Fibroblast of skin of scalp (primary cell): Measurements from ENCODE around the gene DOK5.

Experiments used
- DNase-seq: peaks from one replicate; pipeline ENCODE4 v3.0.0-alpha.2; 2013

The DOK5 gene

DNA sequence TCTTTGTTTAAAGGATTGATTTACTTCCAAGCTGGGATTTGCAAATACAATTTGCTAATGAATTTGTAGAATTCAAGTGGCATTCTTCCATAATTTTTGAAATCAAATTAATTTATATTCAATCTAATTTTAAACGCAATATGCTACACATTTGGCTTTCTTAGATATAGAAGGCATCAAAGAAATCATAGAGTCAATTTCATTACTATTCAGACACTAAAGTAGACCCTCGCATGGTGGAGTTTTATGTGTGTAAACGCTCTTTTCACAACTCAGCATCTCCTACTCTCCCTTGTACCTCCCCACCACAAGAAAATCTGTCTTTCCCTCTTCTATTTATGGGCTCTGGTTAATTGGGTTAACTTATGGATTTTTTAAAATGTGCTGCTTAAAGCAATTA, 144.3 kb downstream of the DOK5 start:
- no peak for DNase-seq

DNA sequence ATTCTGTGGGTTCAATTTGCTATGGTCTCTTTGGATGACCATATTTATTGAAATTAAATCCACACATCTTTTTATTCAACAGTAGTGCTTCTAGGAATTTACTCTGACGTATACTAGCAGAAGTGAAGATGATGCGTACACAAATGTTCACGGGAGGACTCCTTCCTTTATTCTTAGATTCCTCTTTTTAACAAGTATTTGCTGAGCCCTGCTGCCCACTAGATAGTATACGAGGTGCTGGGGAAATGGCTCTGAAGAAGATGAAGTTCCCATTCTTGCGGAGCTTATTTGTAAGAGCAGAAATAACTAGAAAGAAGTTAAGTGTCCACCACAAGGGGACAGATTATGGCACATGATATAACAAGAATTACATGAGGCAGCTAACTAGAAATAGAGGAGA, 145.2 kb downstream of the DOK5 start:
- DNase-seq = no peak

DNA sequence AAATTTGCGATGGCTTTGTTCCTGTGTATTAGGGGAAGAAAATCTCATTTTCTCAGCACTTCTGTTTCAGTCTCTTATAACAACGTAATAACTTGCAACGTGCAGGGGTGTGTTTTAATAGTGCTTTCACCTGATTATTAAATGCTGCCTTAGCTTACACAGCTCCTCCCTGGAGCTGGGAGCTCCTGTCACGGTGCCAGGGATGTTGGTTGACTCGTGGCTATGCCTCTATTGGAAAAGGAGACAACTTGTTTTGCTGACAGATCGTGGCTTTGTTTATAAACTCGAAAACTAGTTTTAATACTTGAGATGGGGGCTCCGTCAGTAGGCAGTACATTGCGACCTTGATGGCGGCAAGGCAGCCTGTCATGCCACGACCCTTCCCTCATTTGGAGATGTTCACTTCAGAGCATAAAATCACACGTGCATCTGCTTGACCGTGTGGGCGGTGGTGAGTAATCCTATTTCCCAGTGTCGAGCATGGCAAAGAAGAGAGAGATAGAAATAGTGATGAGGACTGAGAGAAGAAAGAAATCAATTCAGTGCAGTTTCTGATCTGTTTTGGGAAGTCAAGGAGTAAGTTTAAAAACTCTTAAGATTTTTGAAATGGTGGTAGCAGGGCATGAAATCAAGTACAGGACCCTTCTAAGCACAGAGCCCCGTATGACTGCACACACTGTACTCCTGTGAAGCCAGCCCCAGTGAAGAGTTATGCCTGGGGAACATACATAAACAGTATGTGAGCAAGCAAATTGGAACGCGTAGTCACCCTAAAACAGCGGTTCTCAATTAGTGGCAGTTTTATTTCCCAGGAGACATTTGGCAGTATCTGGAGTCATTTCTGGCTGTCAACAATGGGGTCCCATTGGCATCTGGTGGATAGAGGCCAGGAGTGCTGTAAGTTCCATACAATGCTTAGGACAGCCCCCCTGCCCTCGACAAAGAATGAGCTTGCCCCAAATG, 147.2 kb downstream of the DOK5 start:
- DNase-seq = peak; percentile 87

DNA sequence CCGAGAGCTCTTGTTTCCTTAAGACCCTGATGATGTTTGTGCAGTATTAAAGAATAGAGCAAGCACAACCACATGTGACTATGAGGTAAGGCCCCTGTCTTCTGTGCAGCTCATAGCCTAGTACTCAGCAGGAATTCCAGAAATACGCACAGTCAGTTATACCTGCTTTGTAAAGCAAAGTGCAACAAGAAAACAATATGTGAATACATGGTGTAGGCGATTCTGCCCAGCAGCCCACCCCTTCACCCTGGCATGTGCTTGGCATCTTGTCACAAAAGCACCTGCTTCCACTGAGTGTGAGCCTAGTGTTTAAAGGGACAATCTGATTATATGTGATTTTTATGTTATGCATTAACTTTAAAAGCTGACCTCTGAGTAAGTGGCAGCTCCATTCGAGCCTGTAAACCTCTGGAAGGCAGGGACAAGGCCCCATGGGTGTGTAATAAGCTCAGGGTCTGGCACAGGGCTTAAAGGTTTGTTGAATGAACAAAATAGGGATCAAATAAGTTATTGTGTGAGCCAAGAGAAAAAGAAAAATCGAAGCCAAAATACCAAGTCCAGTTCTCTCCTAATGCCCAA, 148.7 kb downstream of the DOK5 start:
- DNase-seq = no peak

DNA sequence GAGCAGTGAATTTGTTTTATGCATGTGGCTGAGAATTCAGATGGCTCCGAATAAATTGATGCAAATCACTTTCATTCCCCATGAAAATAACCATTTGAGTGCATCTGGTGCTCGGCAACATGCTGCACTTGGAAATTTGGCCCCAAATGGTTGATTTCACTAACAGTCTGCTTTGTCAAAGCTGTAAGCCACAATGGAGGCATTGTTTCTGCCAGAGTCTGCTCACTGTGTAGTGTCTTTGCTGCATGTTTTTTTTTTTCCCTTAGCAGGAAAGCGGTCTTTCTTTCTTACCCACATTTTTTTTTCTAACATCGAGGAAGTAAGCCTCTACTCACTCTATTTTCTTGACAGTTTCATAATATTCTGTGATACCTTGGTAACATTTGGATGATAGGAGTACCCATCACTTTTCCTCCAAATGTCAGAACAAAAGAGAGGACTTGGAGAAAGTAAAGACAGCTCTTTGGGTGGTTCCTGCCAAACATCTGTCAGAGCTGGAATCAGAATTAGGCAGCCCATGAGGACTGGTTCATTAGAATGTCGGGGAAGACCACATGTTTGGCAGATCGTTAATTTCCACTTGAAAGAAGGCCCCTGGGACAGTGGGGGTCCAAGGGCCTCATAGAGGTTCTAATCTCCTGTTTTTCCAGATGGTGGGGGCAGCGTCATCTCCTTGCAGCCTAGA, 149.5 kb downstream of the DOK5 start:
- DNase-seq = peak; percentile 7

DNA sequence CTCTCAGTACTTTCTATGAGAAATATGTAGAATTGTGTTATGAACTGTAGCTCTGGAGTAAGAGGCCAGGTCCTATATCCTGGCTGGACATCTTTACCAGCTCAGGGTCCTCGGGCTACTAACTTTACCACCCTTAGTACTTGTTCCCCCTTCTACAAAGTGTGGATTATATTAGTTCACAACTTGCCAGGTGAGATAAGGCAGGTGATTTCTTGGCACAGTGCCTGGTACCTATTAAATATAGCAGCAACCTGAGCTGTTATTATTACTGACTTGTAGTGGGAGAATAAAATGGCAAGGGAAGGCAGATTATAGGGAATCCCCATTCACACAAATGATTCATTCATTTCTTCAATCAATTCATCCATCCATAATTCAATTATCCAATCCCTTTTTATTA, 150.1 kb downstream of the DOK5 start:
- DNase-seq = no peak

DNA sequence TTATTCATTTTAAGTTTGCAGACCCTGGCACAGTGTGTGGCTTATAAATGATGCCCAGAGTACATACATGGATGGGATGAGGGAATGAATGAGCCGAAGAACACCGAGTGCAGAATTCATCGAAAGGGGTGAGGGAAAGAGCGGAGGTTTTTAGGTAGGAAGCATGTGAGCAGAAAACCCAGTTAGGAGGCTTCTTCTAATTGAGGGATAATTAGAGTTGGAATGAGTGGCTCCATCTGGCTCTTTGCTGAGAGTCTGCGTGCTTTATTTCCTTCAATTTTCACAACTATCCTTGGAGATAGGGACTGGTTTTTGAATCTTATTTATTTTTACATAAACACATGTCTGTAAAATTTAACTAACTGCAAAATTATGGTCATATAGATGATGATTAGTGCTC, 150.7 kb downstream of the DOK5 start:
- no peak for DNase-seq

DNA sequence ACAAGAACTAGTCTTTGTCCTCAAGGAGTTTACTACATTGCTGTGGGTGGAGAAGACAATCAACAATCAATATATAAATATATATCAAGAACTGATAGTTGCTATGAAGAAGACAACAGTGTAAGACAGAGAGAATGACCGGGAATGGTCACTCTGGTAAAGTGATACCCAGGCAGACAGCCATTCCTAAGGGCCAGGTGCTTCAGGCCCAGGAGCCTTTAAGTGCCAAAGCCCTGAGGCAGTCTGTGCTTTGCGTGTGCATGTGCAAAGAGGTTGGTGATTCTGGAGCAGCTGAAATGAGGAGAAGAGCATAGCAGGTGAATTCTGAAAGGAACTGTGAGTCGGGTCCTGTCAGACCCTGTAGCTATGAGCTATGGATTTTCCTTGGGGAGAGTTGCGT, 154.2 kb downstream of the DOK5 start:
- no peak for DNase-seq

DNA sequence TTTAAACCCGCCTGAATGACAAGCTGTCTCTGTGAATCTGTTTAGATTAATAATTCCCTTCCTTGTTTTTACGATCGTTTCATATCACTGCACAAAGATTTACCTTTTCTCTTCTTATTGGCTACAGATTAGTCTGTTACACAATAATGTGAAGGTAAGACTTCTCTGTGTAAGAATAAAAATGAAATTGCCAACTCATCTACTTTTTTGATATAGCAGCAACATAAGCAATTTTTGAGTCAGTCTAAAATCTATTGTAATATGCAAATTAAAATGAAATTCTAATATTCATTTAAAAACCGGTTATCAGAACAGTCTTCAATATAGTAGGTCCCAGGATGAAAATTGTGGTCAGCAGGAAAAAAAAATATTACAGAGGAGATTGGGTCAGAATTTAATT, 155.2 kb downstream of the DOK5 start:
- no peak for DNase-seq

DNA sequence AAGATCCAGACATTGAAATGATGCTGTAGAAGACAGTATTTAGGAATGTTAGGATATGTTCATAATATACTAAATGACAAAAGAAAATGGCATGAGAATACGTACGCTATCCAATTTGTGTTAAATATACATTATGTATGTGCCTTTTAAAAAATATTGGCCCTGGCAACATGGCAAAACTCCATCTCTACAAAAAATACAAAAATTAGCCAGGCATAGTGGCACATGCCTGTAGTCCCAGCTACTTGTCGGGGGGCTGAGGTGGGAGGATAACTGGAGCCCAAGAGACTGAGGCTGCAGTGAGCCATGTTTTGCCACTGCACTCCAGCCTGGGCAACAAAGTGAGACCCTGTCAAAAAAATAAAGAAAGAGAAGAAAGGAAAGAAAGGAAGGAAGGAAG, 155.7 kb downstream of the DOK5 start:
- DNase-seq = no peak

DNA sequence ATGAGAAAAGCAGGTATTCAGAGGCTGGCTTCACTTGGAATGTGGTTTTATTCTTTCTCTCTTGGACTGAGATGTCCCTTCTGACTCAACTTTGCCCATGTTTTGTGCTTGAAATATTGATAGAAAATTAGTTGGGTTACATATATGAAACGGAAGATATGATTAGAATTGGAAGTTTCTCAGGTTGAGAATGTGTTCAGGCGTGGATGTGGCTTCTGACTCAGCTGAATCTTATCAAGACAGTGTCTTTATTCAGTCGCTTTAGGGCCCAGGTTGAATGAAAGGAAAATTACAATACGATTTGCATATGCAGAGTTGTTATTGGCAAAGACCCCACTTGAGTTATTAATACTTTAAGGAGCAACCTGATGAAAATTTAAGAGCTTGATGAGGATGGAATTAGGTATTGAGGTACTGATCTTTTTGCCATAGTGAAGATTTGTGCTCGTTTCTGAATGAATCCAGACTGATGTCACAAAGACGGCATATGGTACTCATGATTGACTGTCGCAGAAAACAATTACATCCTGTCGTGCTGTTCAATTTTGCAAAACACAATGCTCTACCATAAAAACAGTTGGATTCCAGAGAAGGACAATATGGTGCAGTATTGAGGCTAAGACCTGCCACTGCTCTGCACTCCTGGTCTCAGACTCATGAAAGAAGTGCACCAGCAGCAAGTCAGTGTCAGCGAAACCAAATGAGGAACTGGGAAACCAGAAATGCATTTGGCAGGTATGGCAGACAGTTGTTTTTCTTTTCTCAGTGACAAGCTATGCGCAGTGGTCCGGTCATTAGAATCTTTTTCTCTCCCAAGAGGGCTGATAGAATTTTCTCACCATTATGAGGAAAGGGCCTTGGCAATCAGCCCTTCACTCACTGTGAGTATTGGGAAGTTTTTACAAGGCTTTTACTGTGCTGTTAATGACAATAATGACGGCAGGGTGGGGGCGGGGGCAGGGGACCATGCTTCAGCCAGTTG, 158.3 kb downstream of the DOK5 start:
- no peak for DNase-seq

DNA sequence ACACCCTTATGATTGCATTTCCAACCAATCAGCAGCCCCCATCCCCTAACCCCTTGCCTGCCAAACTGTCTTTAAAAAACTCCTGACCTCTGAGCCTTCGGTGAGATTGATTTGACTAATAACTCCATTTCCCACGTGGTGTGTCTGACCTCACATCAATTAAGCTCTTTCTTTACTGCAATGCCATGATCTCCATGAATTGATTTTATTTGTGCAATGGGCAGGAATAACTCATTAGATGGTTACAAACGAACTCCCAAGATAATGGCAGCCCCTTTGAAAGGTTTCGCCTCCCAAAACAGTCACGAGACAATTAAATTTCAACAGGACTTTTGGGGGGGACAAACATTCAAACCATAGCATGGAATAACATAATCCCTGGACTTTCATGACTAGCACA, 161.2 kb downstream of the DOK5 start:
- DNase-seq = no peak

DNA sequence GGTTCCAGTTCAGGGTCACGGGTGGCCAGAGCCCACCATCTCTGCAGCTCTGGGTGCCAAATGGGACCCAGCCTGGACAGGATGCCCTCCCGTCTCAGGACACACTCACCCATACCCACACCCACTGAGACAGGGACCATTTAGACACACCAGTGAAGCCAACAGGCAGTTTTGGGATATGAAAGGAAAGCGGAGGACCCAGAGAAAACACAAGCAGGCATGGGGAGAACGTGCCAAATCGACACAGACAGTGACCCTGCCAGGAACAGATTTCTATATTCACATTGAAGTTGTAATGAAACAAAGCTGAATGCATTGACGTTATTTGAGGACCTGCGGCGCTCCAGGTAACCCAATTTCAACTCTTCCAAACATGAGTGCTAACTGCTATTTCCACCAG, 164.5 kb downstream of the DOK5 start:
- no peak for DNase-seq

DNA sequence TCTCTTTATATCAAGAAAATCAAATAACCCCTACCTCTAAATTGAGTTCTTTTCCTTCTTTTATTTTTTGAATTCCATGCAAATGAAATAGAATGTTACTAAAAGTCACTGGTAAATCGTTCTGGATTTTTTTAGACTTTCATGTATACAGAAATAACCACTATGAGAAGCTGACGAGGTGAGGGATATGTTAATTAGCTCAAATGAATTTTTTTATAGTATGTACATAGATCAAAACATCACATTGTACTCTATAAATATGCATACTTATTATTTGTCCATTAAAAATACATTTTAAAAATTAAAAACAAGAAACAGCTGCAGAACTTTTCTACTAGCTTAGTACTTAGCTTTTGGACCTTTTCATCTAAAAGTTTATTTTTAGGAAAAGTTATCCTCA, 165.4 kb downstream of the DOK5 start:
- no peak for DNase-seq

DNA sequence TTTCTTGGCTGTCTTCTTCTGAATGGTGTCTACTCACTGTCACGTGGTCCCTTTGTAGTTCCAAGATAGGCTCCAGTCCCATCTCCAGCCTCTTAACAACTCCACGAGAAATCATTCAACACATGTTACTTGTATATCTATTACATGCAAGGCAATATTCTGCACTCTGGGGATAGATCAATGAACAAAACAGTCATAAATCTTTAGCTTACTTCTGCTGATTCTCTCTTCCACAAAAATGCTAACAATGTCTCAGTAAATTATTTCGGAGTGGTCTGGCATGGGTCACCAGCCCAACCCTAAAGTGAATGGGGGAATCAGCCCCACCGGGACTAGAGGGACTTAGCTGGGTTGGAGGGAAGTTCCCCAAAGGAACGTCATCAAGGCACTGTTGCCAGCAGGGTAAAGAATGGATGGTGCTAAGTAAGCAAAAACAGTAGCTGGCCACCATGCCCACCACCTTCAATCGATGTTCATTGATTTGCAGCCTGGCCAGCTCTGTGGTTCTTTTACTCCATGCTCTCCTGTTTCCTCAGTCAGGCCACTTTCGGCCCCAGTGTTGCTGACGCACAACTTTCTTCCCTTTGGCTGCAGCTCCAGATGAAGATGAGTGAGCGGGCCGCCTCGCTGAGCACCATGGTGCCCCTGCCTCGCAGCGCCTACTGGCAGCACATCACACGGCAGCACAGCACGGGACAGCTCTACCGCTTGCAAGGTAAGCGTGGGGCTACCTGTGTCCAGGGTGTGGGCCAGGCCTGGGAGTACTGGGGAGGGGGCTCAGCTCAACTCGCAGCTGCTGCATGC, 167.7 kb downstream of the DOK5 start:
- DNase-seq = peak; percentile 72

DNA sequence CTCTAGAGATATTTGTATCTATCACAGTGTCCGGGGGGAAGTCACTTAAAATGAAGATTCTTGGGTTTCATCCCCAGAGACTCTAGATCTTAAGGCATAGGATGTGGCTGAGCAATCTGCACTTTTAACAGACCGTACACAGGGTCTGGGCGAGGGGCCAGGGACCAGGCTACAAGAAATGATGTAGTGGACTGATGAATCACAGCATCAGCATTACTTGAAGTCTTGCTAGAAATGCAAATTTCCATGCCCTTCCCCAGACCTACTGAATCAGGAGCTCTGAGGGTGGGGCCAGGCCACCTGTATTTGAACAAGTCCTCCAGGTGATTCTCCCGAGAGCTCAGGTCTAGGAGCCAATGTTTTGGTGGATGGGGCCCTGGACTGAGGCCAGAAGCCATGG, 168.4 kb downstream of the DOK5 start:
- DNase-seq = peak; percentile 97

DNA sequence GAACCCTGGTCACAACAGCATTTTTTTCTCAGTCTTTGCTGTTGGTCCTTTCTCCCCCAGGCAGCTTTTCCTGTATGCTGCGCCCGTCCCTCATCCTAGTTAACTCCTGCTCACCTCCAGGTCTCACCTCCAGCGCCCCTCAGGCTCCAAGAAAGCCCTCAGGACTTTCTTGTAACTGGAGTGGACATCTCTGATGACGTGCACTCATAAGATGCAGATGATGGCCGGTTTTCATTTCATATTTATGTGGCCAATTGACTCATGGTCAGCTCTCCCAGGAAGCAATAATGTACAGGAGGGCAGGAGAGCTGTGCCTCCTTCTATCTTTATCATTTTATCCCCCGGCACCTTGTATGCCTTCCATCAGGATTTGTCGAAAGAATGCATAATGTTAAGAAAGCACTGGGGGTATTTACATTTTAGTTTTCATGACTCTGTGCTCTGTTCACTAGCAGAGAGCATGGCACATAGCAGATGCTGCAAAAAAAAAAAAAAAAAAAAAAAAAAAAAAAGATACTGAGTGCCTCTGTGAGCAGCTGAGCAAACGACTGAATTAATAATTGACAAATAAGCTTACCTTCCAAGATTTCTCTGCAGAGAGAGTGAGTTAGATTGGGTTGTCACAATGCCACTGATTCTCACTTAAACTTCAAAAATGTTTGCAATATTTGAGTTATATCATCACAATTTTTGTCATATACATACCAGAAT, 170.2 kb downstream of the DOK5 start:
- DNase-seq = no peak

DNA sequence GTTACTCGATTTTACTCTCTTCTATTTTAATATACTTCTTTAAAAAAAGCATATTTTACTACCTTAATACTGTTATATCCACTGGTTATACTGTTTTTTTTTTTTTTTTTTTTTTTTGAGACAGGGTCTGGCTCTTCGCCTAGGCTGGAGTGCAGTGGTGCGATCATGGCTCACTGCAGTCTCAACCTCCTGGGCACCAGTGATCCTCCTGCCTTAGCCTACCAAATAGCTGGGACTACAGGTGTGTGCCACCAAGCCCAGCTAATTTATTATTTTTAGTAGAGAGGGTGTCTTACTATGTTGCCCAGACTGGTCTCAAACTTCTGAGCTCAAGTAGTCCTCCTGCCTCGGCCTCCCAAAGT, 170.7 kb downstream of the DOK5 start:
- no peak for DNase-seq

DNA sequence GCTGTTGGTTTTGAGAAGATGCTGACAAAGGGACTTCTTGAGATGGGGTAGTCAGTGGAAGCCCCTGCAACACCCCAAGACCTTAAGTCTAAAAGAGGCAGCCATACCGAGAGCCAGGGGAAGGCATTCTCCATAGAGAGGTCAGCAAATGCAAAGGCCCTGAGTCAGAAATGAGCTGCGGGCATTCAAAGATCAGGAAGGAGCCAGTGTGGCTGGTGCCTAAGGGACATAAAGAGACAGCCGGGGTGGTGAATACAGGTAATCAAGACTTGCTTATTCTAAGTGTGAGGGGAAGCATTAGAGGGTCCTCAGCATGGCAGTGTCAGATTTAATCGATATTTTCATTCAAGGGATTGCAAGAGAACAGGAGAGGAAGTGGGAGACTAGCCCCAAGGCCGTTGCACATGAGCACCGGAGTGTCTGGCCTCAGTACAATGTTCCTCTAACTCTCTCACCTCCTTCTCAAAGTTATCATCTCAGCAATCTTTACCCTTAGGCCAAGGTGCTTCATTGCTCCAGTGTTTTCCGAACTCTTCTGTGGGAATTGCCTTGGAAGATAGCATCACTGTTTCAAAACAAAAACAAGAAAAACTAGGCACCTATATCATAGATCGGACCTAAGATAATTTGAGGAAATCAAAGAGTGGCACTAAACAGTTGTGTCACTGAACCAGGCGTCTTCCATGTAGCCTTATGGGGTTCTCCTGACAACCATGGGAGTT, 173.2 kb downstream of the DOK5 start:
- DNase-seq = no peak

DNA sequence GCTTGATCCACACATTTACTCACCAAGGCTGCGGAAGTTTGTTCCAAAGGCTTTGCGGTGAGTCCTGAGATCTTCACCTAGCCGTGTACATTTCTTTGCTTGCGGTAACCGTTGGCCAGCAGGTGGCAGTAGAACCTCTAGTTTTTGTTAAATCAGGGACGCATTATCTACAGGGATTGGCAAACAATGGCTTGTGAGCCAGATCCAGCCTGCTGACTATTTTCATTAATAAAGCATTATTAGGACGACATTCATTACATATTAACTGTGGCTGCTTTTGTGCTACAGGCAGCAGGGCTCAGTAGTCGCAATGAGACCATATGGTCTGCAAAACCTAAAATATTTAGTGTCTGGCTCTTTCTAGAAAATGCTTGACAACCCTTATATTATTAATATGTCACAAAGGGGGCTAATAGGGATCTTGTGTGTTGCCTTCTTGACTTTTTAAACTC, 174.1 kb downstream of the DOK5 start:
- peak; percentile 75 for DNase-seq
